ENCODE measurements around the gene SMNDC1. TPM values are rescaled to one million over a fixed set of nuclear protein-coding genes. Genes with fewer than 3 reads are reported as not detected.

SMNDC1 gene
- total RNA-seq, 6 experiments from 2014 or later: 5.1 to 13.3 (median 9.1) TPM

DNA sequence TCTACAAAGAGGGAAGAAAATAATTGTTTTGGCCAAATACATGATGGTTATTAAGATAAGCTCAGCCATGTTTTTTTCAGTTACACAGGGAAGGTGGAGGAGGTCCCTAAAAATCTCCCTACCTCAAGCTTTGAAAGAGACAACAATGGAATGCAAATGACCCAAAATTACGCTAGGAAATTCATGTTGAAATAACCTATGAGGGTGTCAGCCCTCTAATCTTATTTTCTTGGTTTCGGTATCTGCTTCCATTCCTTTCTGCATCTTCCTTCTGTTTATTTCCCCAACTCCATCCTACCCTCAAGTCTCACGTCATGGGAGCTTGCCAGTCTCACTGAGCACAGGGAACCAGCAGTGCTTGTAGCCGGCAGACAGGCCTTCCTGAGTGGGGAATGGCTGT lies 40.6 kb upstream of the SMNDC1 start:
- 59% methylated on average over 4 of the region's 4 CpGs for WGBS (ENCODE audit: insufficient coverage, low coverage, low lambda C conversion rate, missing lambda C conversion rate)
- Histone ChIP-seq H3K27ac (no peak overlapping the region), H3K36me3 (no peaks in the 10 kb centered on the region), H3K9me3 (no peaks in the 10 kb centered on the region), H3K27me3 (no peaks in the 10 kb centered on the region), H3K4me3 (no peak overlapping the region), H3K4me1 (no peaks in the 10 kb centered on the region)
- TF ChIP-seq, protein P1, sequence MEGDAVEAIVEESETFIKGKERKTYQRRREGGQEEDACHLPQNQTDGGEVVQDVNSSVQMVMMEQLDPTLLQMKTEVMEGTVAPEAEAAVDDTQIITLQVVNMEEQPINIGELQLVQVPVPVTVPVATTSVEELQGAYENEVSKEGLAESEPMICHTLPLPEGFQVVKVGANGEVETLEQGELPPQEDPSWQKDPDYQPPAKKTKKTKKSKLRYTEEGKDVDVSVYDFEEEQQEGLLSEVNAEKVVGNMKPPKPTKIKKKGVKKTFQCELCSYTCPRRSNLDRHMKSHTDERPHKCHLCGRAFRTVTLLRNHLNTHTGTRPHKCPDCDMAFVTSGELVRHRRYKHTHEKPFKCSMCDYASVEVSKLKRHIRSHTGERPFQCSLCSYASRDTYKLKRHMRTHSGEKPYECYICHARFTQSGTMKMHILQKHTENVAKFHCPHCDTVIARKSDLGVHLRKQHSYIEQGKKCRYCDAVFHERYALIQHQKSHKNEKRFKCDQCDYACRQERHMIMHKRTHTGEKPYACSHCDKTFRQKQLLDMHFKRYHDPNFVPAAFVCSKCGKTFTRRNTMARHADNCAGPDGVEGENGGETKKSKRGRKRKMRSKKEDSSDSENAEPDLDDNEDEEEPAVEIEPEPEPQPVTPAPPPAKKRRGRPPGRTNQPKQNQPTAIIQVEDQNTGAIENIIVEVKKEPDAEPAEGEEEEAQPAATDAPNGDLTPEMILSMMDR (IDR thresholded peaks at IDR 0.05): no peak
- TF ChIP-seq POLR2A (IDR thresholded peaks at IDR 0.05): no peak
- DNase-seq (no peak), ATAC-seq (no peak)
- intact Hi-C loops (cut with DNase I): no loop called here

DNA sequence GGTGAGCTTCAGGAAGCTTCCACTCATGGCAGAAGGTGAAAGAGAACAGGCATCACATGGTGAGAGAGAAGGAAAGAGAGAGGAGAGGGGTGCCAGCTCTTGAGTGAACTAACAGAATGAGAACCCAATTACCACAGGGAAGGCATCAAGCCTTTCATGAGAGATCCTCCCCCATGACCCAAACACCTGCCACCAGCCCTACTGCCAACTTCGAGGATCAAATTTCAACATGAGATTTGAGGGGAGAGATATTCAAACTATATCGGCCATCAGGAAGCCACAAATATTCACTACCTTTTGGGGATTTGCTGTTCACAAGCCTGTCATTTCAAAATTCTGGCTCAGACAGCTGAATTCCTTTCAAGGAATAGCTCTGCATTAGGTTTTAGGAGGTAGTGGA lies 39.9 kb upstream of the SMNDC1 start:
- 10% methylated on average over 2 of the region's 2 CpGs for WGBS (ENCODE audit: insufficient coverage, low coverage, low lambda C conversion rate, missing lambda C conversion rate)
- Histone ChIP-seq H3K9me3 (no peaks in the 10 kb centered on the region), H3K4me1 (no peaks in the 10 kb centered on the region), H3K4me3 (no peak overlapping the region), H3K27ac (no peak overlapping the region), H3K36me3 (no peaks in the 10 kb centered on the region), H3K27me3 (no peaks in the 10 kb centered on the region)
- intact Hi-C loops (cut with DNase I): no loop called here
- DNase-seq: no peak
- ATAC-seq: no peak
- TF ChIP-seq, protein P1 (IDR thresholded peaks at IDR 0.05): no peak
- no peak for TF ChIP-seq POLR2A (IDR thresholded peaks at IDR 0.05)

DNA sequence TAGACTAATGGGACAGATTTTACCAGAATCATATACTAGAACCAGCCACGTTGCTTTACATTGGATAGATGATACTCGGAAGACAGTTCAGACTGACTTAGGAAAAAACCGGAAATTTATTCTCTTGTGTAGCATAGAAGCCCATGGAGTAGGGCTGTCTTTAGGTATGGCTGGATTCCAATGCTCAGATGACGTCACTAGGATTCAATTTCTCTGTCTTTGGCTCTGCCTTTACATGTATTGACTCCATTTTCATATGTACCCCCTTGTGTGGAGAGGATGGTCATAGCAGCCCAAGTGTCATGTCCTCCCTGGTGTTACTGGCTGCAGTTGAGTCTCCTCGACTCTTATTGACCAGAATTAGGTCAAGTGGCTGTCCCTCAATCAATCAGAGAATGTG lies 39.2 kb upstream of the SMNDC1 start:
- no peaks in the 10 kb centered on the region for H3K27me3 ChIP-seq
- ATAC-seq: no peak
- no peak overlapping the region for H3K27ac ChIP-seq
- WGBS (ENCODE audit: insufficient coverage, low coverage, low lambda C conversion rate, missing lambda C conversion rate): 68% methylated on average over 5 of the region's 5 CpGs
- intact Hi-C loops (cut with DNase I): no loop called here
- H3K4me1 ChIP-seq: no peaks in the 10 kb centered on the region
- TF ChIP-seq, protein P1 (IDR thresholded peaks at IDR 0.05): no peak
- TF ChIP-seq POLR2A (IDR thresholded peaks at IDR 0.05): no peak
- no peaks in the 10 kb centered on the region for H3K36me3 ChIP-seq
- DNase-seq: no peak
- no peak overlapping the region for H3K4me3 ChIP-seq
- no peaks in the 10 kb centered on the region for H3K9me3 ChIP-seq

DNA sequence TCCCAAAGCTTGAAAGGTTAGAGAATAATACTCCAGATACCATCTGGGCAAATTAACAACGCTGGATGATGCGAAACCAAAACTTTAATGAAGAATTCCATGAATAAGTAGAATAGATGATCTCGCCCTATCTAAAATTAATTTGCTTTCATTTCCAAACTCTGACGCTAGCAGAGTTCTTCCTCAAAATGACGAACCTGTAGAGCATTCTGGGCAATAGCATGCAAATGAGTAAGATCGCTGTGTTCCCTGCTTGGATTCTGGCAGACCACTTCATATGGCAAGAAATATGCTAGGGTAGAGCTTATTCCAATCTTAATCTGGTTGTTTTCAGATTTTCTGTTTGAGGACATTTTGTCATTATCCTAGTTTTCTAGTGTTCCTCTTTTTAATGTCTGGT lies 36.1 kb upstream of the SMNDC1 start:
- Histone ChIP-seq H3K36me3 (no peaks in the 10 kb centered on the region), H3K27ac (no peak overlapping the region), H3K4me1 (no peaks in the 10 kb centered on the region), H3K4me3 (no peak overlapping the region), H3K27me3 (no peaks in the 10 kb centered on the region), H3K9me3 (no peaks in the 10 kb centered on the region)
- ATAC-seq (no peak), DNase-seq (no peak)
- 82% methylated on average over 6 of the region's 6 CpGs for WGBS (ENCODE audit: insufficient coverage, low coverage, low lambda C conversion rate, missing lambda C conversion rate)
- no peak for TF ChIP-seq POLR2A (IDR thresholded peaks at IDR 0.05)
- TF ChIP-seq, protein P1 (IDR thresholded peaks at IDR 0.05): no peak
- intact Hi-C loops (cut with DNase I): no loop called here

DNA sequence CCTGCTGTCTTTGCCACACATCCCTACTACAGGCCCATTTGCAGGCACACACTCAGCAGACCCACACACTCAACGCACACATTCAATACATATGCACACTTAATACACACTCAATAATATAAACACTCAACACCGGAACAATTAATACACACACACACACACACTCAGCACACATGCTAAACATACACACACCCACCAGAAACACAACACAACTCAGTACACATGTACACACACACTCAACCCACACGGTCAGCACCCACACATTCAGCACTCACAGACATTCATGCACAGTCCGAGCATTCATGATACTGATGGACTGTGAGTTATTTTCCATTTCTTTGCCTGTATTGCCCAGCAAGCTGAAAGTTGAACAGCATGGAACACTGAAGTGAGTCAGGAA lies 35.4 kb upstream of the SMNDC1 start:
- no peak for ATAC-seq
- no peak for TF ChIP-seq POLR2A (IDR thresholded peaks at IDR 0.05)
- TF ChIP-seq, protein P1 (IDR thresholded peaks at IDR 0.05): no peak
- no peaks in the 10 kb centered on the region for H3K27me3 ChIP-seq

More for the DNA sequence above, 35.4 kb upstream of the SMNDC1 start:
- Histone ChIP-seq H3K9me3 (no peaks in the 10 kb centered on the region), H3K27ac (no peak overlapping the region), H3K4me3 (no peak overlapping the region), H3K36me3 (no peaks in the 10 kb centered on the region), H3K4me1 (no peaks in the 10 kb centered on the region)
- 91% methylated on average over 3 of the region's 4 CpGs for WGBS (ENCODE audit: insufficient coverage, low coverage, low lambda C conversion rate, missing lambda C conversion rate)
- no peak for DNase-seq
- intact Hi-C loops (cut with DNase I): no loop called here

All from right lobe of liver (tissue), 6 donors.